ENCODE measurements around the gene S100A11.
A peak's percentile ranks its signal among the peaks of the same experiment; 100 is the strongest.
"Not testable (repeated sequence)": the region's sequence is repeated elsewhere in the genome, so short reads cannot be mapped to it uniquely, and the experiment has no call there.

S100A11 gene

GRCh38 chr1:152036267-152037216 lies at the start of gene S100A11:
Gene S100A11 (minus strand): TSS chr1:152037004. CDS start chr1:152036915, 89 bp downstream.
- peaks cover 27% of the 10 kb centered on the region for H3K36me3 ChIP-seq (ENCODE audit: control insufficient read depth, insufficient read depth, low read length, severe bottlenecking)
- peak; percentile 98 for DNase-seq (ENCODE audit: low read depth)
- peaks cover 28% of the 10 kb centered on the region for H3K4me1 ChIP-seq (ENCODE audit: control insufficient read depth, insufficient read depth, low read length)
- no peaks in the 10 kb centered on the region for H3K9me3 ChIP-seq (ENCODE audit: control insufficient read depth, low read length)
- H3K27me3 ChIP-seq (replicated peaks; ENCODE audit: control insufficient read depth, insufficient read depth, low read length) = no peaks in the 10 kb centered on the region
- peak within 1 kb of the TSS; percentile 100 for H3K9ac ChIP-seq (ENCODE audit: low read length)
- peak within 1 kb of the TSS; percentile 98 for H3K4me3 ChIP-seq (ENCODE audit: low read length)

GRCh38 chr1:152084853-152085252 lies 48.0 kb upstream of the S100A11 start:
- H3K27me3 ChIP-seq (replicated peaks; ENCODE audit: control insufficient read depth, insufficient read depth, low read length) = peaks cover 48% of the 10 kb centered on the region
- H3K36me3 ChIP-seq (ENCODE audit: control insufficient read depth, insufficient read depth, low read length, severe bottlenecking) = no peaks in the 10 kb centered on the region
- no peak overlapping the region for H3K4me3 ChIP-seq (ENCODE audit: low read length)
- H3K9me3 ChIP-seq (ENCODE audit: control insufficient read depth, low read length) = no peaks in the 10 kb centered on the region
- no peak overlapping the region for H3K9ac ChIP-seq (ENCODE audit: low read length)
- no peaks in the 10 kb centered on the region for H3K4me1 ChIP-seq (ENCODE audit: control insufficient read depth, insufficient read depth, low read length)
- DNase-seq (ENCODE audit: low read depth) = no peak

- H3K9ac ChIP-seq (ENCODE audit: low read length); H3K9me3 ChIP-seq (ENCODE audit: control insufficient read depth, low read length); H3K36me3 ChIP-seq (ENCODE audit: control insufficient read depth, insufficient read depth, low read length, severe bottlenecking); H3K4me3 ChIP-seq (ENCODE audit: low read length); DNase-seq (ENCODE audit: low read depth); H3K4me1 ChIP-seq (ENCODE audit: control insufficient read depth, insufficient read depth, low read length): not testable (repeated sequence)
- peaks cover 29% of the 10 kb centered on the region for H3K27me3 ChIP-seq (replicated peaks; ENCODE audit: control insufficient read depth, insufficient read depth, low read length)
These were observed 44.2 kb upstream of the S100A11 start for GRCh38 chr1:152081026-152081425.

GRCh38 chr1:152080494-152080893 lies 43.7 kb upstream of the S100A11 start:
- DNase-seq (ENCODE audit: low read depth); H3K9me3 ChIP-seq (ENCODE audit: control insufficient read depth, low read length); H3K4me1 ChIP-seq (ENCODE audit: control insufficient read depth, insufficient read depth, low read length): not testable (repeated sequence)

GRCh38 chr1:152078831-152079441 lies 42.1 kb upstream of the S100A11 start:
- Histone ChIP-seq H3K27me3 (replicated peaks; ENCODE audit: control insufficient read depth, insufficient read depth, low read length) (peaks cover 15% of the 10 kb centered on the region), H3K9me3 (ENCODE audit: control insufficient read depth, low read length) (no peaks in the 10 kb centered on the region), H3K36me3 (ENCODE audit: control insufficient read depth, insufficient read depth, low read length, severe bottlenecking) (no peaks in the 10 kb centered on the region), H3K4me1 (ENCODE audit: control insufficient read depth, insufficient read depth, low read length) (no peaks in the 10 kb centered on the region), H3K4me3 (ENCODE audit: low read length) (no peak overlapping the region), H3K9ac (ENCODE audit: low read length) (no peak overlapping the region)
- DNase-seq (ENCODE audit: low read depth) = no peak

More at GRCh38 chr1:152080494-152080893, 43.7 kb upstream of the S100A11 start:
- H3K9ac ChIP-seq (ENCODE audit: low read length); H3K4me3 ChIP-seq (ENCODE audit: low read length); H3K36me3 ChIP-seq (ENCODE audit: control insufficient read depth, insufficient read depth, low read length, severe bottlenecking): not testable (repeated sequence)
- peaks cover 24% of the 10 kb centered on the region for H3K27me3 ChIP-seq (replicated peaks; ENCODE audit: control insufficient read depth, insufficient read depth, low read length)

- no peak overlapping the region for H3K9ac ChIP-seq (ENCODE audit: low read length)
- no peaks in the 10 kb centered on the region for H3K36me3 ChIP-seq (ENCODE audit: control insufficient read depth, insufficient read depth, low read length, severe bottlenecking)
- H3K4me1 ChIP-seq (ENCODE audit: control insufficient read depth, insufficient read depth, low read length) = no peaks in the 10 kb centered on the region
- no peak overlapping the region for H3K4me3 ChIP-seq (ENCODE audit: low read length)
- H3K27me3 ChIP-seq (replicated peaks; ENCODE audit: control insufficient read depth, insufficient read depth, low read length) = peaks cover 49% of the 10 kb centered on the region
- no peaks in the 10 kb centered on the region for H3K9me3 ChIP-seq (ENCODE audit: control insufficient read depth, low read length)
- no peak for DNase-seq (ENCODE audit: low read depth)
These were observed 35.5 kb upstream of the S100A11 start for GRCh38 chr1:152072311-152072710.

- Histone ChIP-seq H3K9me3 (ENCODE audit: control insufficient read depth, low read length) (no peaks in the 10 kb centered on the region), H3K4me1 (ENCODE audit: control insufficient read depth, insufficient read depth, low read length) (no peaks in the 10 kb centered on the region), H3K4me3 (ENCODE audit: low read length) (no peak overlapping the region), H3K36me3 (ENCODE audit: control insufficient read depth, insufficient read depth, low read length, severe bottlenecking) (no peaks in the 10 kb centered on the region), H3K9ac (ENCODE audit: low read length) (no peak overlapping the region), H3K27me3 (replicated peaks; ENCODE audit: control insufficient read depth, insufficient read depth, low read length) (peaks cover 49% of the 10 kb centered on the region)
- DNase-seq (ENCODE audit: low read depth) = no peak
These were observed 34.3 kb upstream of the S100A11 start for GRCh38 chr1:152071123-152071522.

GRCh38 chr1:152067929-152068328 lies 31.1 kb upstream of the S100A11 start:
- no peak for DNase-seq (ENCODE audit: low read depth)
- Histone ChIP-seq H3K27me3 (replicated peaks; ENCODE audit: control insufficient read depth, insufficient read depth, low read length) (peaks cover 44% of the 10 kb centered on the region), H3K4me1 (ENCODE audit: control insufficient read depth, insufficient read depth, low read length) (no peaks in the 10 kb centered on the region), H3K4me3 (ENCODE audit: low read length) (no peak overlapping the region), H3K9ac (ENCODE audit: low read length) (no peak overlapping the region), H3K36me3 (ENCODE audit: control insufficient read depth, insufficient read depth, low read length, severe bottlenecking) (no peaks in the 10 kb centered on the region), H3K9me3 (ENCODE audit: control insufficient read depth, low read length) (no peaks in the 10 kb centered on the region)

- Histone ChIP-seq H3K36me3 (ENCODE audit: control insufficient read depth, insufficient read depth, low read length, severe bottlenecking) (no peaks in the 10 kb centered on the region), H3K9me3 (ENCODE audit: control insufficient read depth, low read length) (no peaks in the 10 kb centered on the region), H3K4me3 (ENCODE audit: low read length) (no peak overlapping the region), H3K4me1 (ENCODE audit: control insufficient read depth, insufficient read depth, low read length) (no peaks in the 10 kb centered on the region), H3K9ac (ENCODE audit: low read length) (no peak overlapping the region), H3K27me3 (replicated peaks; ENCODE audit: control insufficient read depth, insufficient read depth, low read length) (peaks cover 51% of the 10 kb centered on the region)
- no peak for DNase-seq (ENCODE audit: low read depth)
These were observed 30.3 kb upstream of the S100A11 start for GRCh38 chr1:152067150-152067549.

GRCh38 chr1:152061952-152062351 lies 25.1 kb upstream of the S100A11 start:
- no peak overlapping the region for H3K4me3 ChIP-seq (ENCODE audit: low read length)
- no peaks in the 10 kb centered on the region for H3K4me1 ChIP-seq (ENCODE audit: control insufficient read depth, insufficient read depth, low read length)
- no peak for DNase-seq (ENCODE audit: low read depth)
- H3K9me3 ChIP-seq (ENCODE audit: control insufficient read depth, low read length) = peaks cover 17% of the 10 kb centered on the region
- no peaks in the 10 kb centered on the region for H3K36me3 ChIP-seq (ENCODE audit: control insufficient read depth, insufficient read depth, low read length, severe bottlenecking)
- peaks cover 55% of the 10 kb centered on the region for H3K27me3 ChIP-seq (replicated peaks; ENCODE audit: control insufficient read depth, insufficient read depth, low read length)
- no peak overlapping the region for H3K9ac ChIP-seq (ENCODE audit: low read length)

- Histone ChIP-seq H3K9ac (ENCODE audit: low read length) (no peak overlapping the region), H3K9me3 (ENCODE audit: control insufficient read depth, low read length) (no peaks in the 10 kb centered on the region), H3K27me3 (replicated peaks; ENCODE audit: control insufficient read depth, insufficient read depth, low read length) (peaks cover 27% of the 10 kb centered on the region), H3K36me3 (ENCODE audit: control insufficient read depth, insufficient read depth, low read length, severe bottlenecking) (no peaks in the 10 kb centered on the region), H3K4me3 (ENCODE audit: low read length) (no peak overlapping the region), H3K4me1 (ENCODE audit: control insufficient read depth, insufficient read depth, low read length) (peaks cover 30% of the 10 kb centered on the region)
- DNase-seq (ENCODE audit: low read depth) = no peak
These were observed 16.6 kb upstream of the S100A11 start for GRCh38 chr1:152053375-152053774.

Data from adipocyte (in vitro differentiated cells).